LNCAP (cell line): ENCODE results near the gene LRRTM3.
A peak's percentile ranks its signal among the peaks of the same experiment; 100 is the strongest.

Source experiments
- TF ChIP-seq, protein P1 (sequence below): fragments of 450-650 bp; IDR thresholded peaks from 2 replicates; pipeline ENCODE4 v1.5.1; 2017; ENCODE audit warnings: mild to moderate bottlenecking

The LRRTM3 gene

DNA sequence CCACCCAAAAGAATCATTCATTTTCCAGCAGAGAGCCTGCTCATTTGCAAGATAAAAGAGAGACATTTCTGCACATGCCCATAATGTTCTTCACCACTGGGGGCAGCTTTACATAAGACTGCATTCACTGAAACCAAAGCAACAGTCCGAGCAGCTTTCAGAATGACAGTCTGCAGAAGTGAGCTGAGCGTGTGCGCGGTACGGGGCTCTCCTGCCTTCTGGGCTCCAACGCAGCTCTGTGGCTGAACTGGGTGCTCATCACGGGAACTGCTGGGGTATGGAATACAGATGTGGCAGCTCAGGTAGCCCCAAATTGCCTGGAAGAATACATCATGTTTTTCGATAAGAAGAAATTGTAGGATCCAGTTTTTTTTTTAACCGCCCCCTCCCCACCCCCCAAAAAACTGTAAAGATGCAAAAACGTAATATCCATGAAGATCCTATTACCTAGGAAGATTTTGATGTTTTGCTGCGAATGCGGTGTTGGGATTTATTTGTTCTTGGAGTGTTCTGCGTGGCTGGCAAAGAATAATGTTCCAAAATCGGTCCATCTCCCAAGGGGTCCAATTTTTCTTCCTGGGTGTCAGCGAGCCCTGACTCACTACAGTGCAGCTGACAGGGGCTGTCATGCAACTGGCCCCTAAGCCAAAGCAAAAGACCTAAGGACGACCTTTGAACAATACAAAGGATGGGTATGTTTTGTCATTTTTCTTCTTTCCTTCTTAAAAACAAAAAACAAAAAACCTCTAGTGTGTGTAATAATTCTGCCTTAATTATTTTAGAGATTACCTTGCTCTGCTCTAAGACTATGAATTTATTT is at the start of gene LRRTM3:
LRRTM3 (plus strand) TSS at position 141 of the 820 bp plus-strand sequence.
- TF ChIP-seq, protein P1, sequence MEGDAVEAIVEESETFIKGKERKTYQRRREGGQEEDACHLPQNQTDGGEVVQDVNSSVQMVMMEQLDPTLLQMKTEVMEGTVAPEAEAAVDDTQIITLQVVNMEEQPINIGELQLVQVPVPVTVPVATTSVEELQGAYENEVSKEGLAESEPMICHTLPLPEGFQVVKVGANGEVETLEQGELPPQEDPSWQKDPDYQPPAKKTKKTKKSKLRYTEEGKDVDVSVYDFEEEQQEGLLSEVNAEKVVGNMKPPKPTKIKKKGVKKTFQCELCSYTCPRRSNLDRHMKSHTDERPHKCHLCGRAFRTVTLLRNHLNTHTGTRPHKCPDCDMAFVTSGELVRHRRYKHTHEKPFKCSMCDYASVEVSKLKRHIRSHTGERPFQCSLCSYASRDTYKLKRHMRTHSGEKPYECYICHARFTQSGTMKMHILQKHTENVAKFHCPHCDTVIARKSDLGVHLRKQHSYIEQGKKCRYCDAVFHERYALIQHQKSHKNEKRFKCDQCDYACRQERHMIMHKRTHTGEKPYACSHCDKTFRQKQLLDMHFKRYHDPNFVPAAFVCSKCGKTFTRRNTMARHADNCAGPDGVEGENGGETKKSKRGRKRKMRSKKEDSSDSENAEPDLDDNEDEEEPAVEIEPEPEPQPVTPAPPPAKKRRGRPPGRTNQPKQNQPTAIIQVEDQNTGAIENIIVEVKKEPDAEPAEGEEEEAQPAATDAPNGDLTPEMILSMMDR, result peak; percentile 71

DNA sequence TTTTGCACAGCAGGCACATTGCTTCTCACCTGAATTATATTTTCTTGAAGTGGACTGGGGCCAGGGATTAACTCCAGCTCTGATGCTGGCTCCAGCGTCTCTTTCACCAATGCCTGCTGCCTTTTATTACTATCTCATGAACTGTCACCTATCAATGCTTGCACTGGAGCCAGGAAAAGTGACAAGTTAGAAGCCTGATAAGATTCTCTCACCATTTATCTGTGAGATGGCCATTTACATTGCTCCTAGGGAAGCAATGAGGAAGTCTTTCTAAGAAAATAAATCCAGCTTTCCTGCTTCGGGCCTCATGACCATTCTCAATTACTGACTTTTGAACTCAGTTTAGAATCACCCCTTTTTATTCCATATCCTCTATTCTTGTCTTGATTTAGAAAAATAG is 48.5 kb upstream of the LRRTM3 start:
- TF ChIP-seq, protein P1, result no peak

DNA sequence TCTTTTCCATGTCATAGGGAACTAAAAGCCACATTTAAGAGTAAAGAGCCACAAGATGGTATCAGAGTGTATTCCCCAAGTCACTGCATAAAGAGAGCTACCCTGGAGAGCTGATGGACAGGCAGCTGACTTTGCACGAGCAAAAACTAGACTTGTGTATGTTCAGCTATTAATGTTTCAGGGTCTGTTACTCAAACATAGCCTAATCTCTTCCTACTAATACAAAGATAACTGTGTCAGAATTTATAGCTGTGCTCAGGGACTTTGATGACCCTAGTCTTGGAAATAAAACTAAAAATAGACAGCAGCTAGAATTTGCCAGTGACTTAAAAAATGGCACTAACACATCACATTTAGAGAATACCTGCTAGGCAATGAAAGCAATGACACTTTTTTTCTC is 45.5 kb upstream of the LRRTM3 start:
- TF ChIP-seq, protein P1, result no peak

DNA sequence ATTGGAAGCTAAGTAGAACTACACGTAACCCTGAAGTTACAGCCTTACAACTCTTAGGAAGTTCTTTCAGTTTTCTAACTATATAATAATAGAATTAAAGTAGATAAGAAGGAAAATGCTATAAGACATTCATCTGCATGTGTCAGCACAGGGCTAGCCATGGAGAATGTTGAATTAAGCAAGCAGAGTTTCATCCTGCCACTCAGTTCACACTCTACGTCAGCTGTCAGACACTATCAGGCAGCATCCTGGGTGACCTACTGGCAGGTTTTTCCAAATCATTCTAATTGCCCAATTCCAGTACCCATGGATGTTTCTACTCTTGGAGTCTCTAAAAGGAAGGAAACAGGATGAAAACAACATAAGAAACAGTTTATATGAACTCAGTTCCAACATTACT is 45.0 kb upstream of the LRRTM3 start:
- TF ChIP-seq, protein P1, result no peak

DNA sequence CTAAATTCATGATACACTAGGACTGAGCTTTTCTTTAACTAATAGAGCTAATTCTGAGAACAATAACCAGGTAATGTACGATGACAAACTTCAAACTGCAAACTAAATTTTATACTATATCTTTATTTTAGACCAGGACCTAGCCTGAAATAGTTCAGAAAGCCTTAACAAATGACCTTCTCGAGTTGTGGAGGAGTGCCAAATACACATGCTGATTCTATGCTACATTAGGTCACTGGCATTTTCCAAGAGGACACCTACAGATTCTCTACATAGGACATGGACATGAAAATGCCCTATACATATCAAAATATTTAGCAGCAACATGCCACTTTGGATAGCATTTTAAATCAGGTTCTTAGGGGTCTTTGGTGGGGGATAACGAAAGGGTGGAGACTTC is 44.0 kb upstream of the LRRTM3 start:
- TF ChIP-seq, protein P1, result no peak

DNA sequence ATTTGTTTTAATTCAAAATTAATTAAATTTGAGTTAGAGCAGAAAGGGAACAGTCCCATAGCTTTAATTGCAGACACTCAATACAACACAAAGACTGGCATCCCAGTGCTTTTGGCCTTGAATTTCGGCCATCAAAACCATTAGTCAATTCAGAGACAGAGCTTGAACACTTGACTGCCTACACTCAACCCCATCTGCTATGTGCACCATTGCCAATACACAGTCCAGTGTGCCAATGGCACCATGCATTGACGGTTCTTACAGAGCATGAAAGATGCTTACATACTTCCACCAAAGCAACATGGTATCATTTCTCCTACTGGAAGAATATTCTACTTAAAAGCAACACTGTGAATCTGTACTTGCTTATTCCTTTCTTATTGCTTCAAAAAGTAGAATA is 43.6 kb upstream of the LRRTM3 start:
- TF ChIP-seq, protein P1, result no peak

DNA sequence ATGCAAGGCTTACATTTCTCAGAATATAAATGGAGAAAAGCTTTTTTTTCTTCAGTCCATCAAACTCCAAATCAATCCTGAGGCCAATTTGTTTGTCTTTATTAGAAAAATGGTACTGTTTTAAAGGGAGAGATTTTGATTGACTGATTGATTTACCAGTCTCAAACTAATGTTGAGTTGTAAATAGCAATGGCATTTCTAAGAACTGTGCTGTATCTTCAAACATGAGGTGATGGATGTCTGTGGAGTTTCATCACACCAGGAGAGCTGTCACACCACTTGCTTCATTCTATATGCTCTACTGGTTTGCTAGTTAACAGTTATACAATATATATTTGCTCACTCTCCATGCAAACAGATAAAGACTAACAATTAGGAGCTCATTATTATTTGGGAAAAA is 39.0 kb upstream of the LRRTM3 start:
- TF ChIP-seq, protein P1, result no peak

DNA sequence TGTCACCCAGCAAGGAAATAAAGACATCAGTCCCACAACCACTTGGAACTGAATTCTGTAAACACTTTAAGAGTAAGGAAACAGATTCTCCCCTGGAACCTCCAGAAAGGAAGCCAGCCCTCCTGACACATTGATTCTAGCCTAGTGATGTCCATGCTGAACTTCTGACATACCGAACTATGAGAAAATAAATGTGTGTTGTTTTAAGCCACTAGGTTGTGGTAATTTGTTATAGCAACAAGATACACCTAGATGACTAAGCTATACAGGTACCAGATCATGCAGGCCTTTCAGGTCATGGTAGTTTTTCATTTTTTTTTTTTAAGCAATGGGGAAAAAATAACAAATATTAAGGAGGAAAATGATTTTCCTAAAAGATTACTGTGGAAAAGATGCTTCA is 37.6 kb upstream of the LRRTM3 start:
- TF ChIP-seq, protein P1, result no peak
